HCT116 (cell line): ENCODE data around the gene SDK1. TPM values are rescaled to one million over a fixed set of nuclear protein-coding genes. Genes with fewer than 3 reads are reported as not detected.

Source experiments
- ATAC-seq: fragments of 200-7000 bp; cut with Tn5 transposase; 2 replicates; pipeline ENCODE4 v1.9.1; 2020; ENCODE audit warnings: mild to moderate bottlenecking, moderate library complexity
- BruUV-seq: library from RNA; stranded (reverse); fragments of 400-500 nt; replicated peaks from 2 replicates; lab custom pipeline; 2021; lab: Mats Ljungman, UMichigan
- CTCF ChIA-PET: fragments of 300-600 bp; sonication (Branson Sonifier 250); formaldehyde crosslinking; loops from one replicate; lab custom pipeline; 2021; ENCODE audit warnings: antibody characterized with exemption; lab: Charles Lee
- POLR2A ChIA-PET: fragments of 300-600, 350-600 bp; sonication (Branson Sonifier 250); formaldehyde crosslinking; loops from one replicate; lab custom pipeline; 2021; ENCODE audit warnings: antibody characterized with exemption; lab: Charles Lee
- RAD21 ChIA-PET, 2 experiments: fragments of 300-600 bp; sonication (Branson Sonifier 250); formaldehyde crosslinking; loops; one replicate each; lab custom pipeline; 2023; ENCODE audit warnings: low total read pairs in 2 of 2; ENCODE audit not compliant: uncharacterized antibody in 2 of 2, unreplicated experiment in 2 of 2, low non-redundant PET in 1 of 2; lab: Charles Lee
- DNase-seq: peaks from one replicate; pipeline ENCODE4 v3.0.0-alpha.2; 2010; ENCODE audit warnings: low read depth, low spot score
- H2AFZ ChIP-seq: fragments of 200-600 bp; shearing (Covaris generic), sonication (generic); 2 replicates; pipeline ENCODE4 v1.6.1; 2017; ENCODE audit warnings: low read depth, mixed run types, mixed read lengths, antibody characterized with exemption, low read length; ENCODE audit not compliant: poor library complexity, severe bottlenecking
- H3K27ac ChIP-seq: 2 replicates; pipeline ENCODE4 v1.5.1; 2012; ENCODE audit warnings: low read depth, low read length
- H3K27me3 ChIP-seq: fragments of 200-600 bp; sonication (generic); 2 replicates; pipeline ENCODE4 v1.6.1; 2016; ENCODE audit warnings: mixed run types, low read length, mixed read lengths; ENCODE audit not compliant: insufficient read depth
- H3K36me3 ChIP-seq, 2 experiments: fragments of 200-500 bp in 1 of 2; fragments of 200-600 bp in 1 of 2; sonication (Bioruptor generic) in 1 of 2; sonication (generic) in 1 of 2; 2 replicates each; pipeline versions ENCODE4 v1.5.1 to v1.6.1; 2014 to 2016; ENCODE audit warnings: low read length in 2 of 2, inconsistent platforms in 1 of 2, mixed read lengths in 1 of 2, mixed run types in 1 of 2; ENCODE audit not compliant: insufficient read depth in 2 of 2, control insufficient read depth in 1 of 2
- H3K4me1 ChIP-seq, 2 experiments: fragments of 200-600 bp in 1 of 2; sonication (generic) in 1 of 2; 2 replicates each; pipeline versions ENCODE4 v1.5.1 to v1.6.1; 2012 to 2017; ENCODE audit warnings: low read length in 2 of 2, inconsistent platforms in 1 of 2, mild to moderate bottlenecking in 1 of 2, mixed read lengths in 1 of 2, mixed run types in 1 of 2, moderate library complexity in 1 of 2; ENCODE audit not compliant: insufficient read depth in 2 of 2, control insufficient read depth in 1 of 2
- H3K4me2 ChIP-seq: fragments of 200-600 bp; sonication (generic); 2 replicates; pipeline ENCODE4 v1.6.1; 2017; ENCODE audit warnings: mixed run types, low read length, mixed read lengths
- H3K4me3 ChIP-seq, 2 experiments: fragments of 200-600 bp in 1 of 2; sonication (generic) in 1 of 2; replicated peaks in 1 of 2; 2 replicates each; pipeline ENCODE4 v1.5.1; 2011 to 2016; ENCODE audit warnings: low read length in 2 of 2, control low read depth in 1 of 2, low read depth in 1 of 2, mild to moderate bottlenecking in 1 of 2, mixed read lengths in 1 of 2, mixed run types in 1 of 2
- H3K79me2 ChIP-seq: fragments of 200-600 bp; sonication (generic); 2 replicates; pipeline ENCODE4 v1.6.1; 2017; ENCODE audit warnings: mild to moderate bottlenecking, mixed run types, low read length, moderate library complexity, mixed read lengths; ENCODE audit not compliant: insufficient read depth
- H3K9ac ChIP-seq: fragments of 200-600 bp; sonication (generic); 2 replicates; pipeline ENCODE4 v1.6.1; 2016; ENCODE audit warnings: low read length, mixed read lengths
- H3K9me2 ChIP-seq: fragments of 200-600 bp; sonication (generic), shearing (Covaris generic); 2 replicates; pipeline ENCODE4 v1.6.1; 2017; ENCODE audit warnings: mixed run types, mild to moderate bottlenecking, moderate library complexity; ENCODE audit not compliant: insufficient read depth
- H3K9me3 ChIP-seq, 2 experiments: fragments of 200-500 bp in 1 of 2; fragments of 200-600 bp in 1 of 2; sonication (Bioruptor generic) in 1 of 2; sonication (generic) in 1 of 2; 2 replicates each; pipeline ENCODE4 v1.6.1; 2014 to 2017; ENCODE audit warnings: low read length in 2 of 2, mixed read lengths in 2 of 2, inconsistent platforms in 1 of 2, low read depth in 1 of 2, mild to moderate bottlenecking in 1 of 2, mixed run types in 1 of 2, moderate library complexity in 1 of 2; ENCODE audit not compliant: control insufficient read depth in 1 of 2, insufficient read depth in 1 of 2
- H4K20me1 ChIP-seq: fragments of 200-600 bp; sonication (generic), shearing (Covaris generic); 2 replicates; pipeline ENCODE4 v1.6.1; 2017; ENCODE audit warnings: mixed run types, mild to moderate bottlenecking, moderate library complexity; ENCODE audit not compliant: insufficient read depth
- ELF1 ChIP-seq: IDR thresholded peaks from 2 replicates; pipeline ENCODE4 v1.6.1; 2012; ENCODE audit warnings: low read depth, borderline replicate concordance
- EZH2 ChIP-seq: fragments of 200-600 bp; sonication (generic); IDR thresholded peaks from 2 replicates; pipeline ENCODE4 v1.6.1; 2017; ENCODE audit warnings: antibody characterized with exemption, mixed run types
- EZH2phosphoT487 ChIP-seq: fragments of 200-600 bp; IDR thresholded peaks from 2 replicates; pipeline ENCODE4 v1.6.1; 2018; ENCODE audit warnings: antibody characterized with exemption, borderline replicate concordance
- FOSL1 ChIP-seq: IDR thresholded peaks from 2 replicates; pipeline ENCODE4 v1.6.1; 2012; ENCODE audit warnings: low read depth
- POLR2A ChIP-seq: IDR thresholded peaks from 2 replicates; pipeline ENCODE4 v1.7.0; 2011; ENCODE audit warnings: borderline replicate concordance; ENCODE audit not compliant: insufficient read depth, insufficient read length; ENCODE audit errors: extremely low read depth
- POLR2AphosphoS5 ChIP-seq: IDR thresholded peaks from 2 replicates; pipeline ENCODE4 v1.6.1; 2011; ENCODE audit warnings: mild to moderate bottlenecking, low read depth, low read length, moderate library complexity
- RAD21 ChIP-seq: IDR thresholded peaks from 2 replicates; pipeline ENCODE4 v1.6.1; 2012; ENCODE audit warnings: low read depth, mild to moderate bottlenecking
- REST ChIP-seq: IDR thresholded peaks from 2 replicates; pipeline ENCODE4 v1.6.1; 2012; ENCODE audit warnings: low read depth
- SIN3A ChIP-seq: IDR thresholded peaks from 2 replicates; pipeline ENCODE4 v1.6.1; 2012; ENCODE audit warnings: low read depth
- SP1 ChIP-seq: IDR thresholded peaks from 2 replicates; pipeline ENCODE4 v1.6.1; 2012; ENCODE audit warnings: low read depth
- SRF ChIP-seq: IDR thresholded peaks from 2 replicates; pipeline ENCODE4 v1.6.1; 2012; ENCODE audit warnings: low read depth
- TCF7L2 ChIP-seq: IDR thresholded peaks from 2 replicates; pipeline ENCODE4 v1.7.0; 2011; ENCODE audit warnings: borderline replicate concordance, inconsistent platforms; ENCODE audit not compliant: insufficient read depth, insufficient read length; ENCODE audit errors: extremely low read depth
- YY1 ChIP-seq: IDR thresholded peaks from 2 replicates; pipeline ENCODE4 v1.6.1; 2011; ENCODE audit warnings: low read length, low read depth, moderate library complexity, mild to moderate bottlenecking; ENCODE audit not compliant: insufficient replicate concordance; ENCODE audit errors: extremely low read depth
- ZBTB33 ChIP-seq: IDR thresholded peaks from 2 replicates; pipeline ENCODE4 v1.6.1; 2011; ENCODE audit warnings: mild to moderate bottlenecking, low read length, moderate library complexity; ENCODE audit not compliant: insufficient replicate concordance; ENCODE audit errors: extremely low read depth
- ZNF274 ChIP-seq: fragments of 200-500 bp; sonication (Bioruptor generic); IDR thresholded peaks from 2 replicates; pipeline ENCODE4 v1.6.1; 2014; ENCODE audit warnings: mild to moderate bottlenecking, low read depth, low read length, inconsistent platforms
- intact Hi-C: fragments of 100-400 bp; cut with micrococcal nuclease; formaldehyde crosslinking; loops from 2 replicates; pipeline ENCODE4 v1.10.0; 2022
- total RNA-seq: library from RNA; stranded (reverse); gene quantifications from one replicate; pipeline ENCODE4 v1.2.1, GENCODE V29; 2021; ENCODE audit not compliant: unreplicated experiment

Gene SDK1
- total RNA-seq, 1 experiment from 2014 or later: 0.05 TPM

- H2AFZ ChIP-seq: no peak overlapping the region
- BruUV-seq: no TSS peak
- no peak overlapping the region for H3K9ac ChIP-seq
- no peaks in the 10 kb centered on the region for H3K4me1 ChIP-seq
- H3K36me3 ChIP-seq: no peaks in the 10 kb centered on the region
- no peak overlapping the region for H3K27ac ChIP-seq
- no peaks in the 10 kb centered on the region for H3K79me2 ChIP-seq
- ChIA-PET RAD21 (no interaction called here), CTCF (no interaction called here), POLR2A (no interaction called here)
- no peaks in the 10 kb centered on the region for H4K20me1 ChIP-seq
- no peak for ATAC-seq
- no peak overlapping the region for H3K4me3 ChIP-seq
- H3K9me2 ChIP-seq: no peaks in the 10 kb centered on the region
- H3K4me2 ChIP-seq: no peak overlapping the region
- H3K9me3 ChIP-seq: no peaks in the 10 kb centered on the region
- no peak for DNase-seq
- TF ChIP-seq REST (no peak), ZNF274 (no peak), POLR2AphosphoS5 (no peak), SIN3A (no peak), SP1 (no peak), EZH2 (no peak), YY1 (no peak), POLR2A (no peak), EZH2phosphoT487 (no peak), RAD21 (no peak), ZBTB33 (no peak), ELF1 (no peak), FOSL1 (no peak), TCF7L2 (no peak), SRF (no peak)
- intact Hi-C loops: no loop called here
- H3K27me3 ChIP-seq: peaks cover 7% of the 10 kb centered on the region; the same call in 1 of the 2 replicates
Measured at GRCh38 chr7:4037308-4037707, 736.3 kb downstream of the SDK1 start.
